Peyer's patch (tissue), 4 donors: ENCODE data around the gene PDIA2. TPM values are rescaled to one million over a fixed set of nuclear protein-coding genes. Genes with fewer than 3 reads are reported as not detected.
A peak's percentile ranks its signal among the peaks of the same experiment; 100 is the strongest.

Experiments
- DNase-seq, 3 donors: peaks; one replicate each; pipeline ENCODE4 v3.0.0-alpha.2; 2017 to 2019
- H3K27ac ChIP-seq, 4 donors: fragments of 200-600 bp; sonication (generic); one replicate each; pipeline ENCODE4 v1.5.1; 2016 to 2019
- H3K27me3 ChIP-seq, 2 donors: fragments of 200-600 bp; sonication (generic); one replicate each; pipeline ENCODE4 v1.5.1; 2019
- H3K36me3 ChIP-seq, 3 donors: fragments of 200-600 bp; sonication (generic); one replicate each; pipeline ENCODE4 v1.5.1; 2016 to 2019
- H3K4me1 ChIP-seq, 4 donors: fragments of 200-600 bp; sonication (generic); one replicate each; pipeline ENCODE4 v1.5.1; 2016 to 2019
- H3K4me3 ChIP-seq, 4 donors: fragments of 200-600 bp; sonication (generic); 1 replicate in 3 of 4; 2 replicates in 1 of 4; pipeline ENCODE4 v1.5.1; 2016 to 2019; ENCODE audit warnings: mild to moderate bottlenecking in 1 of 4
- H3K9me3 ChIP-seq, 4 donors: fragments of 200-600 bp; sonication (generic); one replicate each; pipeline ENCODE4 v1.5.1; 2016 to 2019; ENCODE audit warnings: mild to moderate bottlenecking in 1 of 4
- CTCF ChIP-seq, 6 experiments: fragments of 450-650 bp in 4 of 6; fragments of 200-600 bp in 2 of 6; sonication (generic) in 1 of 6; IDR thresholded peaks; one replicate each; pipeline ENCODE4 v1.5.1; 2017 to 2019; ENCODE audit warnings: antibody characterized with exemption in 6 of 6, mild to moderate bottlenecking in 3 of 6, moderate library complexity in 1 of 6
- POLR2A ChIP-seq, 2 donors: fragments of 450-650 bp; IDR thresholded peaks; one replicate each; pipeline ENCODE4 v1.5.1; 2017; ENCODE audit warnings: antibody characterized with exemption in 2 of 2, mild to moderate bottlenecking in 2 of 2, moderate library complexity in 2 of 2
- total RNA-seq, 4 donors: library from RNA; depleted of rRNA; stranded (reverse); fragments of >200 nt; gene quantifications; one replicate each; pipeline ENCODE4 v1.1.0, GENCODE V29; 2016

PDIA2 gene
- total RNA-seq, 4 donors from 2014 or later: 1.7 to 29.2 (median 11.1) TPM

GRCh38 chr16:309476-309875, 26.5 kb downstream of the PDIA2 start:
- no peak for DNase-seq
- H3K36me3 ChIP-seq: peaks cover 0 to 65% (median 0%) of the 10 kb centered on the region in 3 donors
- TF ChIP-seq POLR2A (IDR thresholded peaks at IDR 0.05) (no peak), CTCF (IDR thresholded peaks at IDR 0.05) (no peak)
- no peak overlapping the region for H3K4me3 ChIP-seq
- peak overlapping the region in 1 of 4 donors; percentile 5 for H3K27ac ChIP-seq
- H3K27me3 ChIP-seq: no peaks in the 10 kb centered on the region
- no peaks in the 10 kb centered on the region for H3K9me3 ChIP-seq
- H3K4me1 ChIP-seq: no peaks in the 10 kb centered on the region

GRCh38 chr16:311725-312124, 28.8 kb downstream of the PDIA2 start:
- H3K27ac ChIP-seq: no peak overlapping the region
- H3K36me3 ChIP-seq: peaks cover 0 to 64% (median 0%) of the 10 kb centered on the region in 3 donors
- no peak for TF ChIP-seq CTCF (IDR thresholded peaks at IDR 0.05)
- TF ChIP-seq POLR2A (IDR thresholded peaks at IDR 0.05): no peak
- no peak overlapping the region for H3K4me3 ChIP-seq
- no peaks in the 10 kb centered on the region for H3K4me1 ChIP-seq
- no peaks in the 10 kb centered on the region for H3K27me3 ChIP-seq
- no peaks in the 10 kb centered on the region for H3K9me3 ChIP-seq
- no peak for DNase-seq

GRCh38 chr16:314351-314750, 31.4 kb downstream of the PDIA2 start:
- Histone ChIP-seq H3K27me3 (no peaks in the 10 kb centered on the region), H3K9me3 (no peaks in the 10 kb centered on the region), H3K4me1 (no peaks in the 10 kb centered on the region), H3K27ac (no peak overlapping the region), H3K4me3 (no peak overlapping the region), H3K36me3 (peaks cover 0 to 58% (median 0%) of the 10 kb centered on the region in 3 donors)
- DNase-seq: no peak
- TF ChIP-seq POLR2A (IDR thresholded peaks at IDR 0.05): no peak
- TF ChIP-seq CTCF (IDR thresholded peaks at IDR 0.05): no peak

- H3K4me3 ChIP-seq: no peak overlapping the region
- no peak for DNase-seq
- no peaks in the 10 kb centered on the region for H3K4me1 ChIP-seq
- H3K9me3 ChIP-seq: no peaks in the 10 kb centered on the region
- H3K27ac ChIP-seq: no peak overlapping the region
- TF ChIP-seq CTCF (IDR thresholded peaks at IDR 0.05): no peak
- no peak for TF ChIP-seq POLR2A (IDR thresholded peaks at IDR 0.05)
- H3K36me3 ChIP-seq: peaks cover 0 to 58% (median 0%) of the 10 kb centered on the region in 3 donors
- no peaks in the 10 kb centered on the region for H3K27me3 ChIP-seq
Measured at GRCh38 chr16:314795-315299, 31.9 kb downstream of the PDIA2 start.

- Histone ChIP-seq H3K27me3 (no peaks in the 10 kb centered on the region), H3K27ac (no peak overlapping the region), H3K36me3 (peaks cover 0 to 51% (median 0%) of the 10 kb centered on the region in 3 donors), H3K9me3 (no peaks in the 10 kb centered on the region), H3K4me3 (no peak overlapping the region), H3K4me1 (no peaks in the 10 kb centered on the region)
- no peak for TF ChIP-seq CTCF (IDR thresholded peaks at IDR 0.05)
- TF ChIP-seq POLR2A (IDR thresholded peaks at IDR 0.05): no peak
- DNase-seq: no peak
Measured at GRCh38 chr16:316741-317464, 33.9 kb downstream of the PDIA2 start.
